ENCODE measurements around the gene CCZ1.
"Not testable (repeated sequence)": the region's sequence is repeated elsewhere in the genome, so short reads cannot be mapped to it uniquely, and the experiment has no call there.

The CCZ1 gene

DNA sequence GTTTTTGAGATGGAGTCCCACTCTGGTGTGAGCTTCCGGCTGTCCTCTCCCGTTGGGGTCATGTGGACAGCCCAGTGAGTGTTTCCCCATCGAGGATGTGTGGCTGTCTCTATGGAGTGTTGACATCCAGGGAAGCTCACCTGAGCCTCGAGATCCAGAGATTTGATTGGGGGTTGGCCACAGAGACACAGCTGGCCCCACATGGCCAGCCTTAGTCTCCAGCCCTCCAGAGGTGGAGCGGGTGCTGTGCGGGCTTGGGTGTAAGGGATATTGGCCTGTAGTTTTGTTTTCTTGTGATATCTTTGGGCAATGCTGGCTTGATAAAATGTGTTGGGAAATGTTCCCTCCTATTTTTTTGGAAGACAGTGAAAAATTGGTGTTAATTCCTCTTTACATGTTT lies 18.0 kb downstream of the CCZ1 start:
- H3K9me3 ChIP-seq (ENCODE audit: control insufficient read depth in 2 of 2, low read length in 2 of 2); H3K27me3 ChIP-seq (ENCODE audit: control insufficient read depth in 1 of 2, insufficient read depth in 2 of 2, low read length in 2 of 2); H3K9ac ChIP-seq (ENCODE audit: low read length in 2 of 2); H3K36me3 ChIP-seq (ENCODE audit: control insufficient read depth in 2 of 2, insufficient read depth in 2 of 2, low read length in 2 of 2); H3K4me3 ChIP-seq (ENCODE audit: low read length in 2 of 2); H3K4me1 ChIP-seq (ENCODE audit: control insufficient read depth, insufficient read depth, low read length); H3K27ac ChIP-seq (ENCODE audit: low read length): not testable (repeated sequence)

GRCh38 chr7:5924180-5924579 lies 25.6 kb downstream of the CCZ1 start:
- not testable (repeated sequence) for H3K27me3 ChIP-seq (ENCODE audit: control insufficient read depth in 1 of 2, insufficient read depth in 2 of 2, low read length in 2 of 2); H3K4me3 ChIP-seq (ENCODE audit: low read length in 2 of 2); H3K36me3 ChIP-seq (ENCODE audit: control insufficient read depth in 2 of 2, insufficient read depth in 2 of 2, low read length in 2 of 2); H3K9me3 ChIP-seq (ENCODE audit: control insufficient read depth in 2 of 2, low read length in 2 of 2); H3K9ac ChIP-seq (ENCODE audit: low read length in 2 of 2); H3K4me1 ChIP-seq (ENCODE audit: control insufficient read depth, insufficient read depth, low read length); H3K27ac ChIP-seq (ENCODE audit: low read length)

DNA sequence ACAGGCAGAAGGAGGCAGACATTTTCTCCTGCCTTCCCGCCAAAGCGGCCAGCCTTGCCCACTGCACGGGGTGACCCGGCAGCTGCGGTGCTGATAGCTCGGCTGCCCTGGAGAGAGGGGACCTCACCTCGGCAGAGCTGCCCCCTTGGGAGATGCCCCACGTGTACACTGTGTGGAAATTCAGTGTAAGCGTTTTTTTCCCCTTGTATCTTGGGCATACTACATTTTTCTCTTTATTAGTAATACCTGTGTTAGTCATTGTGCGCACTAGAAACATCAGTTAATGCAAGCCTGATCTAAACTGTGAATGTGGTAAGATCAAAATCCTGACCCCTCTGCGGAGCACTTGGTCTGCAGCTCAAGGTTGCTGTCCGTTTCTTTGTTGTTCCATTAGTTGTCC lies 26.1 kb downstream of the CCZ1 start:
- H3K9ac ChIP-seq (ENCODE audit: low read length in 2 of 2); H3K4me1 ChIP-seq (ENCODE audit: control insufficient read depth, insufficient read depth, low read length); H3K9me3 ChIP-seq (ENCODE audit: control insufficient read depth in 2 of 2, low read length in 2 of 2); H3K27me3 ChIP-seq (ENCODE audit: control insufficient read depth in 1 of 2, insufficient read depth in 2 of 2, low read length in 2 of 2); H3K4me3 ChIP-seq (ENCODE audit: low read length in 2 of 2); H3K27ac ChIP-seq (ENCODE audit: low read length); H3K36me3 ChIP-seq (ENCODE audit: control insufficient read depth in 2 of 2, insufficient read depth in 2 of 2, low read length in 2 of 2): not testable (repeated sequence)

DNA sequence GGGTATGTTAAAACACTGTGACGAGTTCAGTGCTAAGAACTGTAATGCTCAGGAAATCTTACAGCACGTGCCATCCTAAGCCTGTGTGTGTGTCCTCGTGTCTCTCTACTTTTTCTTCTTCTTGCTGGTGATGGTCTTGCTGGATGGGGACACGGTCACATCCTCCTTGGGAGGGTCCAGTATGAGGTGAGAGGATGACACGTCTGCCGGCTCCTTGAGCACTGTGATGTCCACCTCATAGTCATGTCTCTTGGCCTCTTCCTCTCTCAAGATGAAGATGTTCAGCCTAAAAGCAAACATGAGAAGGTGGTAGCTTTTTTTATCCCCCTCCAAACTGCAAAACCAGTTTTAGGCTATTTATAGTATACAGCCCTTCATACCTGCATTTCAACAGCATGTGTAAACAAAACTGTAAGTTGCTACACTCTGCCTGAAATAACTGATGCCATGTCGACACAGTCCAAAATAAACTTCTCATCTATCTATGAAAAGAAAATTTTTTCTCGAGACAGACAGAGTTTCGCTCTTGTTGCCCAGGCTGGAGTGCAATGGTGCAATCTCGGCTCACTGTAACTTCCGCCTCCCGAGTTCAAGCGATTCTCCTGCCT lies 27.8 kb downstream of the CCZ1 start:
- not testable (repeated sequence) for H3K36me3 ChIP-seq (ENCODE audit: control insufficient read depth in 2 of 2, insufficient read depth in 2 of 2, low read length in 2 of 2); H3K27ac ChIP-seq (ENCODE audit: low read length); H3K4me3 ChIP-seq (ENCODE audit: low read length in 2 of 2); H3K27me3 ChIP-seq (ENCODE audit: control insufficient read depth in 1 of 2, insufficient read depth in 2 of 2, low read length in 2 of 2); H3K9ac ChIP-seq (ENCODE audit: low read length in 2 of 2); H3K9me3 ChIP-seq (ENCODE audit: control insufficient read depth in 2 of 2, low read length in 2 of 2); H3K4me1 ChIP-seq (ENCODE audit: control insufficient read depth, insufficient read depth, low read length)

DNA sequence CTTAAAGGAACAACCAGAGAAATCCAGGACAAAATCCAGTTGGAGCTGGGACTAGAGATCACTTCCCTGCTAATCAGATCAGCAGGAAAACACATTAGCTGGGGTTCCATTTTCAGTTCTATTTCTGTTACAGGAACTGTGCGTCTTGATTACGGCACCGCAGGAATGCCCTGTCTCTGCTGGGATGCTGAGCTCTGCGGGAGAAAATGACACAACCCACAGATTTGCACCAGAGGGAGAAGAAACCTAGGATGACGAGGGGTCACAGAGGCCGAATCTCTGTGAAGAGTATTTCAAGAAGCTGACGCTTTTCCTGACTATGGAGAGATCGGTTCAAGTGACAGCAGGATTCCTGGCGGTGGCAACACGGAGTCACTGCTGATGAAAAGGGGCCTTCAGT lies 31.8 kb downstream of the CCZ1 start:
- not testable (repeated sequence) for H3K27ac ChIP-seq (ENCODE audit: low read length); H3K4me1 ChIP-seq (ENCODE audit: control insufficient read depth, insufficient read depth, low read length); H3K4me3 ChIP-seq (ENCODE audit: low read length in 2 of 2); H3K9me3 ChIP-seq (ENCODE audit: control insufficient read depth in 2 of 2, low read length in 2 of 2); H3K9ac ChIP-seq (ENCODE audit: low read length in 2 of 2); H3K27me3 ChIP-seq (ENCODE audit: control insufficient read depth in 1 of 2, insufficient read depth in 2 of 2, low read length in 2 of 2); H3K36me3 ChIP-seq (ENCODE audit: control insufficient read depth in 2 of 2, insufficient read depth in 2 of 2, low read length in 2 of 2)

- not testable (repeated sequence) for H3K4me1 ChIP-seq (ENCODE audit: control insufficient read depth, insufficient read depth, low read length); H3K36me3 ChIP-seq (ENCODE audit: control insufficient read depth in 2 of 2, insufficient read depth in 2 of 2, low read length in 2 of 2); H3K27ac ChIP-seq (ENCODE audit: low read length); H3K9ac ChIP-seq (ENCODE audit: low read length in 2 of 2); H3K27me3 ChIP-seq (ENCODE audit: control insufficient read depth in 1 of 2, insufficient read depth in 2 of 2, low read length in 2 of 2); H3K9me3 ChIP-seq (ENCODE audit: control insufficient read depth in 2 of 2, low read length in 2 of 2); H3K4me3 ChIP-seq (ENCODE audit: low read length in 2 of 2)
These were observed 32.7 kb downstream of the CCZ1 start for GRCh38 chr7:5931250-5931649.

GRCh38 chr7:5931905-5932644 lies 33.5 kb downstream of the CCZ1 start:
- not testable (repeated sequence) for H3K4me3 ChIP-seq (ENCODE audit: low read length in 2 of 2); H3K4me1 ChIP-seq (ENCODE audit: control insufficient read depth, insufficient read depth, low read length); H3K27me3 ChIP-seq (ENCODE audit: control insufficient read depth in 1 of 2, insufficient read depth in 2 of 2, low read length in 2 of 2); H3K9me3 ChIP-seq (ENCODE audit: control insufficient read depth in 2 of 2, low read length in 2 of 2); H3K36me3 ChIP-seq (ENCODE audit: control insufficient read depth in 2 of 2, insufficient read depth in 2 of 2, low read length in 2 of 2); H3K9ac ChIP-seq (ENCODE audit: low read length in 2 of 2); H3K27ac ChIP-seq (ENCODE audit: low read length)

- H3K27ac ChIP-seq (ENCODE audit: low read length); H3K4me1 ChIP-seq (ENCODE audit: control insufficient read depth, insufficient read depth, low read length); H3K36me3 ChIP-seq (ENCODE audit: control insufficient read depth in 2 of 2, insufficient read depth in 2 of 2, low read length in 2 of 2); H3K27me3 ChIP-seq (ENCODE audit: control insufficient read depth in 1 of 2, insufficient read depth in 2 of 2, low read length in 2 of 2); H3K9ac ChIP-seq (ENCODE audit: low read length in 2 of 2); H3K4me3 ChIP-seq (ENCODE audit: low read length in 2 of 2); H3K9me3 ChIP-seq (ENCODE audit: control insufficient read depth in 2 of 2, low read length in 2 of 2): not testable (repeated sequence)
These were observed 36.5 kb downstream of the CCZ1 start for GRCh38 chr7:5934945-5935450.

GRCh38 chr7:5963205-5963604 lies 64.7 kb downstream of the CCZ1 start:
- not testable (repeated sequence) for H3K36me3 ChIP-seq (ENCODE audit: control insufficient read depth in 2 of 2, insufficient read depth in 2 of 2, low read length in 2 of 2); H3K27me3 ChIP-seq (ENCODE audit: control insufficient read depth in 1 of 2, insufficient read depth in 2 of 2, low read length in 2 of 2); H3K9ac ChIP-seq (ENCODE audit: low read length in 2 of 2); H3K9me3 ChIP-seq (ENCODE audit: control insufficient read depth in 2 of 2, low read length in 2 of 2); H3K4me3 ChIP-seq (ENCODE audit: low read length in 2 of 2); H3K4me1 ChIP-seq (ENCODE audit: control insufficient read depth, insufficient read depth, low read length); H3K27ac ChIP-seq (ENCODE audit: low read length)

GRCh38 chr7:5963810-5964209 lies 65.3 kb downstream of the CCZ1 start:
- not testable (repeated sequence) for H3K27me3 ChIP-seq (ENCODE audit: control insufficient read depth in 1 of 2, insufficient read depth in 2 of 2, low read length in 2 of 2); H3K4me3 ChIP-seq (ENCODE audit: low read length in 2 of 2); H3K9me3 ChIP-seq (ENCODE audit: control insufficient read depth in 2 of 2, low read length in 2 of 2); H3K4me1 ChIP-seq (ENCODE audit: control insufficient read depth, insufficient read depth, low read length); H3K36me3 ChIP-seq (ENCODE audit: control insufficient read depth in 2 of 2, insufficient read depth in 2 of 2, low read length in 2 of 2); H3K9ac ChIP-seq (ENCODE audit: low read length in 2 of 2); H3K27ac ChIP-seq (ENCODE audit: low read length)

DNA sequence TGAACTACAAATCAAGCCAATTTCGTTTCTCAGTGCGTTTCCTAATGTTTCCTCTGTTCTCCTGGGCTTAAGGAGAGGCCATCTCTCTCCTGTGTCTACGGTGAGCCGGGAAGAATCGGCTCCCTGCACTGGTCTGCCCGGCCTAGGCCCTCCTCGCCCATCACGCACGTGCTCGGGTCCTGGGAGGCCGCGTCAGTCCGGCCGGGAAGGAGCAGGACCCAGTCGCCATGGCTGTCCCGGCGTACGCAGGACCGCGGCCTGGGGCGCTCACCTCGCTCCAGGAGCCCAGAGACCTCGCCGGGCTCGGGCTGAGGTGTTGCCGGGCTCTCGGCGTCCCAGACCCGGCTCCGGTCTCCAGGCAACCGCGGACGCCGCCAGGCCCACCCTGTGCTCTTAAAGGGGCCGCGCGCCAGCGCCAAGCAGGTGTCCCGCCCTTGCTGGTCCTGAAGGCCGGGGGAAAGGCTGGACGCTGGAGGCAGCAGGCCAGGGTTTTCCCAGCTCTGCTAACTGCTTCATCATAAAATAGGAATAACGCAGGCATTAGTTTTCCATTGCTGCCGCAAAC lies 71.9 kb downstream of the CCZ1 start, which contains the start of gene RSPH10B:
Gene RSPH10B (minus strand): TSS at position 343 of the 565 bp plus-strand sequence. CDS start 3,573 bp downstream, outside the sequence.
- H3K27me3 ChIP-seq (ENCODE audit: control insufficient read depth in 1 of 2, insufficient read depth in 2 of 2, low read length in 2 of 2); H3K4me3 ChIP-seq (ENCODE audit: low read length in 2 of 2); H3K27ac ChIP-seq (ENCODE audit: low read length); H3K9me3 ChIP-seq (ENCODE audit: control insufficient read depth in 2 of 2, low read length in 2 of 2); H3K36me3 ChIP-seq (ENCODE audit: control insufficient read depth in 2 of 2, insufficient read depth in 2 of 2, low read length in 2 of 2); H3K9ac ChIP-seq (ENCODE audit: low read length in 2 of 2); H3K4me1 ChIP-seq (ENCODE audit: control insufficient read depth, insufficient read depth, low read length): not testable (repeated sequence)

All from stomach smooth muscle (tissue), 2 donors.